Kidney epithelial cell (primary cell): Measurements from ENCODE around the gene ZNF185. TPM values are rescaled to one million over a fixed set of nuclear protein-coding genes. Genes with fewer than 3 reads are reported as not detected.
A peak's percentile ranks its signal among the peaks of the same experiment; 100 is the strongest.

Experiments used
- DNase-seq: peaks from one replicate; pipeline ENCODE4 v3.0.0-alpha.2; 2010; ENCODE audit warnings: low read depth
- H3K27me3 ChIP-seq: 2 replicates; pipeline ENCODE4 v1.6.0; 2011; ENCODE audit warnings: low read length; ENCODE audit not compliant: control insufficient read depth, insufficient read depth
- H3K36me3 ChIP-seq: 2 replicates; pipeline ENCODE4 v1.5.1; 2011; ENCODE audit warnings: low read length; ENCODE audit not compliant: control insufficient read depth, insufficient read depth
- H3K4me3 ChIP-seq: 2 replicates; pipeline ENCODE4 v1.5.1; 2011; ENCODE audit warnings: low read depth, mild to moderate bottlenecking, control low read depth, low read length
- CTCF ChIP-seq: IDR thresholded peaks from 2 replicates; pipeline ENCODE4 v1.5.1; 2011; ENCODE audit warnings: mild to moderate bottlenecking, moderate library complexity, low read length, control low read depth, inconsistent platforms; ENCODE audit not compliant: insufficient read depth, poor library complexity, severe bottlenecking
- total RNA-seq: library from RNA; depleted of rRNA; stranded (reverse); fragments of >200 nt; gene quantifications from 2 replicates; pipeline ENCODE4 v1.2.3, GENCODE V29; 2015

The ZNF185 gene
- 39.2 and 45.4 TPM in 2 replicates for total RNA-seq

- no peak for TF ChIP-seq CTCF
- Histone ChIP-seq H3K27me3 (no peaks in the 10 kb centered on the region), H3K4me3 (peak within 1 kb of the TSS; percentile 47), H3K36me3 (no peaks in the 10 kb centered on the region)
- no peak for DNase-seq
These were observed at the start of gene ZNF185 for GRCh38 chrX:152897222-152898131. Gene ZNF185 (plus strand): TSS chrX:152898067. CDS start chrX:152914490, 16,423 bp downstream.

GRCh38 chrX:152850465-152850864 is 47.4 kb upstream of the ZNF185 start:
- DNase-seq = no peak
- H3K27me3 ChIP-seq = no peaks in the 10 kb centered on the region
- no peak overlapping the region for H3K4me3 ChIP-seq
- no peaks in the 10 kb centered on the region for H3K36me3 ChIP-seq
- TF ChIP-seq CTCF = no peak

DNA sequence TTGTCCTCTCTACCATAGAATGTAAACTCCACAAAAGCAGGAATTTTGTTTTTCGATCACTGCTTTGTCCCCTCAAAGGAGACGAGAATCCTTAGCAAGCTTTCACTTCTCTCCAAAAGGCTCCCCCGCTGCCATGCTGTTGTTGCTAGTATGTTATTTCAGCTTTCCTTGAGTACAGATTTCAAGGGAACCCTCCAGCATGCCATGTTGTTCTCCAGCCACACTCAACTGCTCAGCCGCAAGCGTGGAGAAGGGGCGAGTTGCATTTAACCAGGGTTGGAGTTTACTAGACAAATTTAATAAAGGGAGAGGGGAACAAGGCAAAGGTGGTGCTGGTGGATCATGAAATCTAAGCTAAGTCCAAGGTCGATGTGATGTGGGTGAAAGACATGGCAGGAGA is 43.9 kb upstream of the ZNF185 start:
- H3K27me3 ChIP-seq = no peaks in the 10 kb centered on the region
- H3K36me3 ChIP-seq = no peaks in the 10 kb centered on the region
- no peak overlapping the region for H3K4me3 ChIP-seq
- DNase-seq = no peak
- TF ChIP-seq CTCF = no peak

DNA sequence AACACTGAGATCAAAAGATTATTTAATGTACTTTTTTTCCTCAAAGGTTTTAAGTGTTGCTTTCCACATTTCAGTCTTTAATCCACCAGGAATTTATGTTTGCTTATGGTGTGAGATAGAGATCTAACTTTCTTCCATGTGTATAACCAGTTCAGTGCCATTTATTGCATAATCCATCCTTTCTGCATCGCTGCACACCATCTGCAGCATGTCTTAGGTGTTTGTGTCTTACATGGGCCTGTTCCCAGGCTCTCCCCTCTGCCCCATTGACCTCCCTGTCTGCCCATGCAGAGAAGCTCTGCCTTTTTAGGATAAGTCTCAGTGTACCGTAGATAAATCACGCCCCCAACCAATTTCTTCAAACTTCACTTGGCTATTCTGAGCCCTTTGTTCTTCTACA is 36.8 kb upstream of the ZNF185 start:
- peak; percentile 26 for DNase-seq
- Histone ChIP-seq H3K36me3 (no peaks in the 10 kb centered on the region), H3K27me3 (no peaks in the 10 kb centered on the region), H3K4me3 (no peak overlapping the region)
- TF ChIP-seq CTCF = no peak

- Histone ChIP-seq H3K4me3 (no peak overlapping the region), H3K36me3 (no peaks in the 10 kb centered on the region), H3K27me3 (no peaks in the 10 kb centered on the region)
- no peak for TF ChIP-seq CTCF
- no peak for DNase-seq
These were observed 36.0 kb upstream of the ZNF185 start for GRCh38 chrX:152861826-152862225.

GRCh38 chrX:152865232-152865920 is 32.5 kb upstream of the ZNF185 start:
- DNase-seq = no peak
- Histone ChIP-seq H3K4me3 (no peak overlapping the region), H3K36me3 (no peaks in the 10 kb centered on the region), H3K27me3 (no peaks in the 10 kb centered on the region)
- no peak for TF ChIP-seq CTCF
